H4 (cell line): Measurements from ENCODE around the gene MAPKAP1. TPM values are rescaled to one million over a fixed set of nuclear protein-coding genes. Genes with fewer than 3 reads are reported as not detected.

ENCODE experiments used
- DNase-seq: peaks from one replicate; pipeline ENCODE4 v3.0.0-alpha.2; 2015; ENCODE audit warnings: low spot score
- total RNA-seq: library from RNA; depleted of rRNA; stranded (reverse); fragments of >200 nt; shearing (Covaris generic); gene quantifications from 2 replicates; pipeline ENCODE4 v1.2.3, GENCODE V29; 2014; rRNA removed

MAPKAP1 gene
- 84.3 and 93.3 TPM in 2 replicates for total RNA-seq

DNA sequence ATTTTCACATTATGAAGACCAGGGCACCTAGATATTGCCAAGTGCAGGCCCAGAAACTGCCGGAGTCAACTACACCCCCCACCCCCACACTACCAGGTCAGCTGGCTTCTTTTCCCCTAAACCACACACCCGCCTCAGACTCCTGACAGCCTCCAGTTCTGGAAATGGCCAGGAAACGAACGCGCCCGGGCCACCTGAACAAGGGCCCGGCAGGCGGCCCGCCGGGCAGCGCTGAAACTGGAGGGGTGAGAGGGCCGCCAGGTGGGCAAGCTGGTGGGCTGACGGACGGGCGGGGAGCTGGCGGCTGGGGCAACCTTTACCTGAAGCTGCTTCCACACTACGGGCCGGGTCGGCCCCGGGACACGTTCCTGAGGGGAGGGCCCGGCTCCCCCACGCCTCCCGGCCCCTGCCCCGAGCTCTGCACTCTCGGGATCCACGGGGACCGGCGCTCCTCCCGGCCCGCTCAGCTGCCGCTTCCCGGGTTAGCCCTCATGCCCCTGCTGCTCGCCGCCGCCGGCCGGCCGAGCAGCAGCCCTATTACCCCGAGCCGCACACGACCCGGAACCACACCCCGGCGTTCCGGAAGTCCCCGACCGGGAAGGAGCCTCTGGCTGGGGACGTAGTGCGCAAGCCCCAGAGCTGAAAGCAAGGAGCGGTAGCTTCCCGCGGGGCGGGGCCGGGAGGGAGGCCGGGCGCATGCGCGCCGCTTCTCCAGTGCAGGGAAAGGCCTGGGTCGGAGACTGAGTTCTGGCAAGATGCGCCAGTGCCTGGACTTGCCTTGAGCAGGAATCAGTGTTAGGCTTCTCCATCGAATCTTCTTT, at the start of gene MAPKAP1:
Gene MAPKAP1, minus strand, starts transcription at position 558 of the 821 bp plus-strand sequence. CDS start 34,634 bp downstream, outside the sequence.
- peak; percentile 91 for DNase-seq

DNA sequence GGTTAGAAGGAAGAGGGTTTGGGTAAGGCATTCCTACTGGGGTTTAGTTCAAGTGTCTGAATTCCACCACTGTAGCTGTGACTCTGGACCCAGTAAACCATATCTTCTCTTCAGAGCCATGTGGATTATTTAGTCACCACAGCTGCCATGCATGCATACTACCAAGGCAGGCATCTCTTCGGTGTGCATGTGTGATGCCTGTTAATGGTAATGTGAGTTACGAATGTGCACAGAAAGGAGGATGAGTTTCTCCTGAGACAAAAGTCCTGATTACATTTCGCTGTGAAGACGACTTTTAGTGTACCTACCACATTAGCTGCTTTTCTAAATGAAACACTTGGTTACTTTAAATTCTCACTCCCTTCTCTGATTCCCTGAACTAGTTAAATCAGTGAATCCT, 49.5 kb upstream of the MAPKAP1 start:
- DNase-seq: no peak

GRCh38 chr9:125755340-125755739, 48.3 kb upstream of the MAPKAP1 start:
- DNase-seq: peak; percentile 30

DNA sequence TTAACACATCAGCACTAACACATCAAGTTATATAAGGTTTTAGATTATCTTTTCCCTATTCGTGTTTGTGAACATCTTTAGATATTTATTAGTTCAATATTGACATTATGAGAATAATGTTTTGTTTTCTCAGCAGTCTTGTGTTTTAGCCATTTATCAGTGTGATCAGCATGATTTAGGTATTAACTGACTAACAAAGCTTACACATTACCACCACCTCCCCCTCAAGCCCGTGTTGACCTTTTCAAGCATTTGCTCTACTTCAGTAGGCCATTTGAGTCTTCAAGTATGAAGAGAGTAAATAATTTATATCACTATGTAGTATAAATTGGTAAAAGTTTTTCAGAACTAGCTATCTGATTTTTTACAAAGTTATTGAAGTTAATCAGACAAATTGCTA, 47.1 kb upstream of the MAPKAP1 start:
- no peak for DNase-seq

- no peak for DNase-seq
These were observed 45.1 kb upstream of the MAPKAP1 start for GRCh38 chr9:125752070-125752628.

DNA sequence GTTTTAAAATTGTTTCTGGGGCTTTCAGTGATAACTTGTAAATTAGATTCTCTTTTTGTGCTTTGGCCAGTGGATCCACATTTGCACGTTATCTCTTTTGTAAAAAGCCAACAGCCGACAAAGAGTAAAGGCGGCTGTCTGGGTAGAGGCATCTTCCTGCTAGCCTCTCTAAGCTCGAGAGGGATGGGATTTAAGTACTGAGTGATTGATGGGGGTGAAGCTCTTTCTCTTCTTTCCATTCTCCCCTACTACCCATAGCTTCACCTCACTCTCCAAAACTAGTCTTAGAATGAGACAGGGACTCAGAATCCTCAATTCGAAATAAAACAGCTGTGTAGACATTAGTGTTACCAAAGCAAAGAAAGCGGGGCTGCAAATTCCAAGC, 43.6 kb upstream of the MAPKAP1 start:
- DNase-seq: no peak

DNA sequence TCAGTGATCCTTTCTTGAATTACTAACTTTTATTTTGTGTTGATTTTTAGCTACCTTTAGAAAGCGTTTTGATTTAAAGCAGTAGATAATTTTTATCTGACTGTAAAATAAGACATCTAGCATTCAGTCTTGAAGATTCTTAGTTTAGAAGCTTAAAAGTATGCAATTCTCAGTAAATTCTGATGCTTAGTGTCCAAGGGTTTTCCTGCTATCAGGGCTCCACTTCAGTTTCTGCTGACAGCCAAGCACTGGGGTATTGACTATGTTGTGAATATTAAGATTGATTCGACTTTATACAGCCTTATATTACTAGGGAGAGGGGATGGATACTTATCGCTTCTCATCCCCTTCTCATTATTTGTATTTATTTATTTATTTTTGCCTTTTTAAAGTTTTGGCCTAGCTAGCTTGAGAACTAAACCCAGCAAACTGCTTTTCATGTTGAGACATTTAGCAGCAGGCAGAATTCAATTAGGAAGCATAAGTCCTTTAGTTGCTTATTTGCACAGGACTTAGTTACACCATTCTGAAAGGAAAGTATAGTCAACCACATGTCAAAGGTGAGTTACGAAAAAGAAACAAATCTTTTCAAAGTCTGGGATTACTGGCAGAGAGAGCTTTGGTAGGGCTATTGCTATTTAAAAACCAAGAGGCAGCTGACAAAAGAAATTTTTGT, 43.1 kb upstream of the MAPKAP1 start:
- no peak for DNase-seq

DNA sequence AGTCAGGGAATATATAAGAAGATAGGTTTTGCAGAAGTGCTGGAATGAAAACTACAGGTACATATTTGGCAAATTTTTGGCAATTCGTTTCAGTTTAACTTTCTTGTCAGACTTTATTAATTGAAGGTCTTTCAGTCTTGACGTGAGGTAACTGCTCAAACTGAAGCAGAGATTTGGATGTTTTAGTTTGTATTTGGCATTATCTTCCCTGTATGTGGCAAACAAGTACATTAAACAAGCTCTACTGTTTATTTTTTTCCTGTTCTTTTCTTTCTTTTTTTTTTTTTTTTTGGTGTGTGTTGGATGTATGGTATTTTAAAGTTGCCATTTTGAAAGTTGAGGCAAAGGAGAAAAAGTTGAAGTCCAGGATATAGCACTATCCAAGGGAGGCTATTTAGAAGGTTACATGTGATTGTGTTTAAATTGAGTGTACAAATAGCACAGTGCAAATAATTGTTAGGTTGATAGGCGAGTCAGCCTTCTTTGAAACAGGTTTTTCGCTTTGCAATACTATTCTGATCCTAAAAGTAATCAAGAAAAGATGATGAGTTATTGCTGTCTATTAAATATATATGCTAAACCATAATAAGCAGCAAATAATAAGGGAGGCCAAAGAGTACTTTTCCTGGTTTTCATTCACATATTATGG, 42.4 kb upstream of the MAPKAP1 start:
- DNase-seq: no peak

DNA sequence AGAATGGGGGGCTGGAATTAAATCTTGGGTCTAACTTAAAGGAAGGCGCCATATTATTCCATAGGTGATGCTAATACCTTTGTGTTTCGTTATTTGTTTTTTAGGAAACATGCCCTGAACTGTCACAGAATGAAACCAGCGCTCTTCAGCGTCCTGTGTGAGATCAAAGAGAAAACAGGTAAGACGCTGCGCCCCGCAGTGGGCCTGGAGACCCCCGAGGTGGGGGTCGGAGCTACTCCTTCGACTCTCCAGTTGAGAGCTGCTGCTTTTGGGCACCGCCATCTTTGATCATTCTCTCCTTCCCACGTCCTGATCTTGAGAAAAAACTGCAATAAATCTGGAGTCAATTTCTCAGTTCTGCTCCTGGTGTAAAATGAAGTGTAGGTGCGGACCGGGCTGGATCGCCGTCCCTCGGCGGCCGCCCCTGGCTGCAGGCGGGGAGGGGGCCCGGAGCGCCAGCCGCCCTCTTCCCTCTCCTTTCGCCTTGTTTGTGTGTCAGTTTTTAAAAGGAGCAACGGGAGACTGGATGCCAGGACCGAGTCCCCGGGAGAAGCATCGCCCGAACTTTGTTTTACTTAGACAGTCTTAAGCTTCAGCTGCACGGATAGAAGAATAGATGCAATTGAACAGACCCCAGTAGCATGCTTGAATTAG, 41.6 kb upstream of the MAPKAP1 start:
- no peak for DNase-seq

DNA sequence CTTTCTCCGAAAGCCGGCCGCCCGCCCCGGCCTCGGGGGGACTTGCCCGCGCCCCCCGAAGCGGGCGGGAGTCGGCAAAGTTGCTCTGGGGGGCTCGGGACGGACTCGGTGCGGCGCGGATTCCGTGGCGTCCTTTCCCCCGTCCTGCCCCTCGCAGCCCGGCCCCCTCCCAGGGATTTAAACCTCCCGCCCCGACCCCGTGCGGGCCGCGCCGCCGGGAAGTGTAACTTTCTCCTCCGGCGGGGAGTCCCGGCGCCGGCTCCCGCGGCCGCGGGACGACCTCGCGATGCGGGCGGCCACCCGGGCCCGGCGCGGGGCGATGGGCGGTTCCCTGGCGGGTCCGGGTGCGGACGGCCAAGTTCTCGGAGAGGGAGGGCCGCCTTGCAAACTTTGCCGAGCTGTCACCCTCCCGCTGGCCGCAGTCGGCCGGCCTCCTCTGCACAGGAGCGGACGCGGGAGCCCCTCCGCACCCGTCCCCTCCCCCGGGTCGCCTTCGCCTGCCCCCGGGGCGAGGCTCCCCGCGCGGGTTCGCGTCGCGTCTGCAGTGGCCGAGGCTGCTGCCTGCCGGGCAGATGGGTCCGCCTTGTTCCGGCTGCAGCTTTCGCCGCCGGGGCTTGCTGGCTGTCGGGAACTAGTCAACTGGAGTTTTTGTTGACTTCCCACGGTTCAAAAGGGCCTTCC, 40.9 kb upstream of the MAPKAP1 start:
- DNase-seq: no peak

GRCh38 chr9:125747053-125747764, 40.2 kb upstream of the MAPKAP1 start, which contains the start of gene PBX3:
Gene PBX3, plus strand, starts transcription at chr9:125747373.
- DNase-seq: no peak

DNA sequence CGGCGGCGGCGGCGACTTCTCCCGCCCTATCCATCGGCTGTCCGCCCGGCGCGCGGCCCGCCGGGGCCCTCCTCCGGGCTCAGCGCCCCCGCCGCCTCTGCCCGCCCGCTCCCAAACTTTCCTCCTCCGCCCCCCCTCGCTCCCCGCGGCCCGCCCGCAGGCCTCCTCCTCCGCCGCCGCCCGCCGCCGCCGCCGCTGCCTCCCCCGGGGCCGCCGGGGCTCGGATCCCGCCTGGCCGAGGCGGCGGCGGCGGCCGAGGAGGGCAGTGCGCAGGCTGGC, 39.7 kb upstream of the MAPKAP1 start:
- DNase-seq: no peak

GRCh38 chr9:125746017-125746773, 39.2 kb upstream of the MAPKAP1 start:
- peak; percentile 94 for DNase-seq

- DNase-seq: no peak
These were observed 38.6 kb upstream of the MAPKAP1 start for GRCh38 chr9:125745682-125746016.

GRCh38 chr9:125745018-125745417, 38.0 kb upstream of the MAPKAP1 start:
- no peak for DNase-seq

GRCh38 chr9:125744616-125745015, 37.6 kb upstream of the MAPKAP1 start:
- no peak for DNase-seq

DNA sequence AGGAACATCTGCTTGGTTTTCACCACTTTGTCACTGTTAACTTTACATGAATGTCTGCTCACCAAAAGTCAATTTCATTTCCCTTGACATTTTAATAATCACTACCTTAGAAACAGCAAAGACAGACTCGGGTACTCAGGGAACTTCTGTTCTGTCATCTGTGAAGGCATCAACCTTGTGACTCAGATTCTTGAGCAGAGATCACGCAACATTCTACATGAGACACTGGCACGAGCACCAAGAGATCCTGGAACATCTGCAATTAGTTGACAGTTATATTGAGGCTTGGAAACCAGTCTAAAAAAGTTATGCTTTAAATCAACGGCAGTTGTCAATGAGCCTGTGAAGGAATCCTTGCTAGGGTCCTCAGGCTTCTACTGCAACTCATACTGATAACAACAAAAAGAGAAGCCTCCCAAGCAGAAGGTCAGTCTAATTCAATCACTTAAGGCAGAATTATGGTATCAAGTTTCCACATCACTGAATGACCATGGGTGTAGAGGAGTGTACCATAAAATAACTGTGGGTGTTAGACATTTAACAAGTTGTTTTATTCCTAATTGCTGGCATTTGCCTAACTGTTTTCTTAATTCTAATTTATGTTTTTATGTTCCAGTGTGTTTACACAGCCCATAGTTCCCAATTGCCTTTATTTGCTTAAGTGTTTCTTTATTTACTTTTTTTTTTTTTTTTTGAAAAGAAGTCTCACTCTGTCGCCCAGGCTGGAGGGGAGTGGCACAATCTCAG, 36.8 kb upstream of the MAPKAP1 start:
- DNase-seq: no peak

DNA sequence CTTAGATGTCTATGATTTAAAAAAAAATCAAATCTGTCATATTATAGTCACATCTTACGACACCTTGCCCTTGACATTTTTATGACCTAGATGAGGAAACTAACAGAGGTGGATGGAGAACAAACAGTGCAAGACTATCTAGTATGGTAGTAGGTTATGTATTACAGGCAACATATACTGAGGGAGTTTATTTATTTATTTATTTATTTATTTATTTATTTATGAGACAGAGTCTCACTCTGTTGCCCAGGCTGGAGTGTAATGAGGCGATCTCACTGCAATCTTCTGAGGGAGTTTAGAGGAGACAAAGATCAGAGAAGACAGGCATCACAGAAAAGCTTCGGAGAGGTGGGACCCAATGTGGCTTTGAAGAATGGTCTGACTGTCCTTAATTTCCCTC, 35.6 kb upstream of the MAPKAP1 start:
- no peak for DNase-seq

DNA sequence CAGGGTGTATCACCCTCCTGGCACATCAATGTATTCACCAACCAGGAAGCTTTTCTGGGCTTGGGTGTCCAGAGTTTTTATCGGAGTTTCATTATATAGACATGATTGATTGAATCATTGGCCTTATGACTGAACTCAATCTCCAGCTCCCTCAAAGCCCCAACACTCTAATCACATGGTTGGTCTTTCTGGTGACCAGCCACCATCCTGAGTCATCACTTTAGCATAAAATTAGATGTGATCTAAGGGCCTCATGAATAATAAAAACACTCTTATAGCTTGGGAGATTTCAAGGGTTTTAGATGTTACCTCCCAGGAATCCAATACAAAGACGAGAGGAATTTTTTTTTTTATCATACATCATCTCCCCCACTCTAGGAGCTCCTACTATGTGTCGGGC, 32.4 kb upstream of the MAPKAP1 start:
- DNase-seq: no peak
